IMR-90 (cell line): Measurements from ENCODE around the gene EVA1A.

ENCODE experiments used
- CHD1 ChIP-seq: IDR thresholded peaks from 2 replicates; pipeline ENCODE4 v1.6.1; 2012; ENCODE audit warnings: low read depth, low read length, improper control_type of control experiment
- CTCF ChIP-seq: conservative IDR thresholded peaks from 2 replicates; pipeline ENCODE4 v1.5.1; 2012; ENCODE audit warnings: mild to moderate bottlenecking, low read depth, low read length, improper control_type of control experiment
- MAZ ChIP-seq: IDR thresholded peaks from 2 replicates; pipeline ENCODE4 v1.6.1; 2012; ENCODE audit warnings: low read depth, mild to moderate bottlenecking, low read length, improper control_type of control experiment, moderate library complexity, borderline replicate concordance
- RFX5 ChIP-seq: IDR thresholded peaks from 2 replicates; pipeline ENCODE4 v1.8.0; 2012; ENCODE audit warnings: low read depth, mild to moderate bottlenecking, low read length, moderate library complexity
- SMC3 ChIP-seq: fragments of 150-350 bp; IDR thresholded peaks from 2 replicates; pipeline ENCODE4 v1.6.1; 2016; ENCODE audit warnings: low read depth, mild to moderate bottlenecking, antibody characterized with exemption, low read length, moderate library complexity
- USF2 ChIP-seq: fragments of 150-350 bp; IDR thresholded peaks from 2 replicates; pipeline ENCODE4 v1.6.1; 2017; ENCODE audit warnings: mild to moderate bottlenecking, antibody characterized with exemption, low read length, low read depth

- TF ChIP-seq USF2 (no peak), CTCF (no peak), CHD1 (no peak), SMC3 (no peak), MAZ (no peak), RFX5 (no peak)
These were observed 36.3 kb downstream of the EVA1A start for GRCh38 chr2:75524276-75524911.
